Vagina (tissue), 2 donors: ENCODE measurements around the gene PRRT1.

Source experiments
- POLR2A ChIP-seq, 2 donors: fragments of 450-650 bp; IDR thresholded peaks; one replicate each; pipeline ENCODE4 v1.6.1; 2017; ENCODE audit warnings: antibody characterized with exemption in 2 of 2, mild to moderate bottlenecking in 2 of 2, moderate library complexity in 2 of 2
- POLR2AphosphoS5 ChIP-seq, 2 donors: sonication (generic); formaldehyde crosslinking; IDR thresholded peaks; one replicate each; pipeline ENCODE4 v1.9.0; 2017; ENCODE audit warnings: antibody characterized with exemption in 2 of 2, mild to moderate bottlenecking in 2 of 2, low read depth in 1 of 2; ENCODE audit not compliant: insufficient read depth in 1 of 2
- TF ChIP-seq, protein P1 (sequence below), 3 experiments: fragments of 450-650 bp in 2 of 3; fragments of 200-600 bp in 1 of 3; sonication (generic) in 1 of 3; IDR thresholded peaks; one replicate each; pipeline ENCODE4 v1.5.1; 2017 to 2019; ENCODE audit warnings: antibody characterized with exemption in 3 of 3, mild to moderate bottlenecking in 2 of 3, moderate library complexity in 2 of 3

DNA sequence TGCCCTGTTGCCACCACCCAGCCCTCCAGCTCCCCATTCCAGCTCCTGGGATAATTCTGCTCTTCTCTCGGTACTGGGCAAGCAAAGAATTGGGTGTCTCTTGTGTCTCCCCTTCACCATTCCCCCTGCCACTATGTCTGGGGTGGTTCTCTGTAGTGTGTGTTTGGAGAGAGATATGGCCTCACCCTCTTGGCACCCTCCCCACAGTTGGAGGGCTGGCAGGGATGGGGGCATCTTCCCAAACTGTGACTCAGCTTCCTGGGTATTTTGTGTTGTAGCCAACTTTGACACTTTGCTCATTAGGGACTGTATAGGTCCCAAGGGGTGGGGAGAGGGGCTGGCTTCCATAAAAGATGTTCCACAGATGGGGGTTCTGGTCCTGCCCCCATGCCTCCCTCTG is 44.3 kb downstream of the PRRT1 start:
- TF ChIP-seq, protein P1, sequence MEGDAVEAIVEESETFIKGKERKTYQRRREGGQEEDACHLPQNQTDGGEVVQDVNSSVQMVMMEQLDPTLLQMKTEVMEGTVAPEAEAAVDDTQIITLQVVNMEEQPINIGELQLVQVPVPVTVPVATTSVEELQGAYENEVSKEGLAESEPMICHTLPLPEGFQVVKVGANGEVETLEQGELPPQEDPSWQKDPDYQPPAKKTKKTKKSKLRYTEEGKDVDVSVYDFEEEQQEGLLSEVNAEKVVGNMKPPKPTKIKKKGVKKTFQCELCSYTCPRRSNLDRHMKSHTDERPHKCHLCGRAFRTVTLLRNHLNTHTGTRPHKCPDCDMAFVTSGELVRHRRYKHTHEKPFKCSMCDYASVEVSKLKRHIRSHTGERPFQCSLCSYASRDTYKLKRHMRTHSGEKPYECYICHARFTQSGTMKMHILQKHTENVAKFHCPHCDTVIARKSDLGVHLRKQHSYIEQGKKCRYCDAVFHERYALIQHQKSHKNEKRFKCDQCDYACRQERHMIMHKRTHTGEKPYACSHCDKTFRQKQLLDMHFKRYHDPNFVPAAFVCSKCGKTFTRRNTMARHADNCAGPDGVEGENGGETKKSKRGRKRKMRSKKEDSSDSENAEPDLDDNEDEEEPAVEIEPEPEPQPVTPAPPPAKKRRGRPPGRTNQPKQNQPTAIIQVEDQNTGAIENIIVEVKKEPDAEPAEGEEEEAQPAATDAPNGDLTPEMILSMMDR (IDR thresholded peaks at IDR 0.05): no peak
- no peak for TF ChIP-seq POLR2A (IDR thresholded peaks at IDR 0.05)
- TF ChIP-seq POLR2AphosphoS5 (IDR thresholded peaks at IDR 0.05; ENCODE audit: insufficient read depth in 1 of 2, low read depth in 1 of 2): no peak
